HepG2 (cell line): ENCODE results near the gene CAB39. TPM values are rescaled to one million over a fixed set of nuclear protein-coding genes. Genes with fewer than 3 reads are reported as not detected.

Source experiments
- BCL6 ChIP-seq: IDR thresholded peaks from 2 replicates; pipeline ENCODE4 v1.6.1; 2016; ENCODE audit warnings: missing genetic modification reagents, missing compliant biosample characterization
- DR1 ChIP-seq: sonication (generic); formaldehyde crosslinking; IDR thresholded peaks from 2 replicates; pipeline ENCODE4 v1.8.0; 2021; ENCODE audit warnings: mild to moderate bottlenecking, missing genetic modification reagents, inconsistent platforms
- GLI4 ChIP-seq: sonication (generic); formaldehyde crosslinking; IDR thresholded peaks from 2 replicates; pipeline ENCODE4 v1.5.1; 2020; ENCODE audit warnings: missing genetic modification reagents, mild to moderate bottlenecking, moderate library complexity, borderline replicate concordance
- SIN3B ChIP-seq: fragments of 150-350 bp; IDR thresholded peaks from 2 replicates; pipeline ENCODE4 v1.6.1; 2014; ENCODE audit warnings: low read length
- ZNF124 ChIP-seq: sonication (generic); formaldehyde crosslinking; IDR thresholded peaks from 2 replicates; pipeline ENCODE4 v1.4.0; 2020; ENCODE audit warnings: missing genetic modification reagents
- ZNF260 ChIP-seq: sonication (generic); formaldehyde crosslinking; IDR thresholded peaks from 2 replicates; pipeline ENCODE4 v1.4.0; 2020; ENCODE audit warnings: missing genetic modification reagents, low read depth, mild to moderate bottlenecking, borderline replicate concordance
- ZNF510 ChIP-seq: sonication (generic); formaldehyde crosslinking; IDR thresholded peaks from 2 replicates; pipeline ENCODE4 v1.4.0; 2020; ENCODE audit warnings: low read depth, mild to moderate bottlenecking, missing genetic modification reagents
- ZNF546 ChIP-seq: sonication (generic); formaldehyde crosslinking; conservative IDR thresholded peaks from 2 replicates; pipeline ENCODE4 v1.8.1; 2023; ENCODE audit warnings: mild to moderate bottlenecking, missing genetic modification reagents
- ZNF878 ChIP-seq: sonication (generic); formaldehyde crosslinking; IDR thresholded peaks from 2 replicates; pipeline ENCODE4 v1.8.1; 2023; ENCODE audit warnings: mild to moderate bottlenecking, missing genetic modification reagents, moderate library complexity
- polyA plus RNA-seq, 8 experiments: library from polyadenylated mRNA; depleted of rRNA in 3 of 8; stranded (reverse) in 7 of 8; unstranded in 1 of 8; fragments of >200 nt; fragmentation: Illumina TruSeq in 4 of 8; extraction: Trizol in 4 of 8; gene quantifications; 2 replicates each; pipeline versions ENCODE4 v1.2.1 to v1.2.3, GENCODE V29; 2011 to 2016; ENCODE audit warnings: low read depth in 4 of 8, missing spikeins in 1 of 8, mixed read lengths in 1 of 8; ENCODE audit not compliant: insufficient read depth in 1 of 8
- total RNA-seq, 5 experiments: library from RNA; depleted of rRNA; stranded (reverse); fragments of >200 nt; fragmentation: Illumina TruSeq; extraction: Trizol; gene quantifications; 2 replicates each; pipeline ENCODE4 v1.2.3, GENCODE V29; 2016; ENCODE audit warnings: low read depth in 1 of 5
- TF ChIP-seq, protein P1 (sequence below): sonication (generic); formaldehyde crosslinking; IDR thresholded peaks from 2 replicates; pipeline ENCODE4 v1.4.0; 2020; ENCODE audit warnings: missing genetic modification reagents
- TF ChIP-seq, protein P2 (sequence below): sonication (generic); formaldehyde crosslinking; IDR thresholded peaks from 2 replicates; pipeline ENCODE4 v1.8.1; 2023; ENCODE audit warnings: mild to moderate bottlenecking, missing genetic modification reagents, borderline replicate concordance
- TF ChIP-seq, protein P3 (sequence below): sonication (generic); formaldehyde crosslinking; IDR thresholded peaks from 2 replicates; pipeline ENCODE4 v1.4.0; 2020; ENCODE audit warnings: mild to moderate bottlenecking, missing genetic modification reagents, borderline replicate concordance
- TF ChIP-seq, protein P4 (sequence below): sonication (generic); formaldehyde crosslinking; IDR thresholded peaks from 2 replicates; pipeline ENCODE4 v1.4.0; 2020; ENCODE audit warnings: mild to moderate bottlenecking, missing genetic modification reagents

The CAB39 gene
- total and polyA plus RNA-seq, 2 of the 13 experiments (the other 11 are each of a cell fraction or from before 2014, with no cell fraction given), result 19.3 to 45.3 TPM

DNA sequence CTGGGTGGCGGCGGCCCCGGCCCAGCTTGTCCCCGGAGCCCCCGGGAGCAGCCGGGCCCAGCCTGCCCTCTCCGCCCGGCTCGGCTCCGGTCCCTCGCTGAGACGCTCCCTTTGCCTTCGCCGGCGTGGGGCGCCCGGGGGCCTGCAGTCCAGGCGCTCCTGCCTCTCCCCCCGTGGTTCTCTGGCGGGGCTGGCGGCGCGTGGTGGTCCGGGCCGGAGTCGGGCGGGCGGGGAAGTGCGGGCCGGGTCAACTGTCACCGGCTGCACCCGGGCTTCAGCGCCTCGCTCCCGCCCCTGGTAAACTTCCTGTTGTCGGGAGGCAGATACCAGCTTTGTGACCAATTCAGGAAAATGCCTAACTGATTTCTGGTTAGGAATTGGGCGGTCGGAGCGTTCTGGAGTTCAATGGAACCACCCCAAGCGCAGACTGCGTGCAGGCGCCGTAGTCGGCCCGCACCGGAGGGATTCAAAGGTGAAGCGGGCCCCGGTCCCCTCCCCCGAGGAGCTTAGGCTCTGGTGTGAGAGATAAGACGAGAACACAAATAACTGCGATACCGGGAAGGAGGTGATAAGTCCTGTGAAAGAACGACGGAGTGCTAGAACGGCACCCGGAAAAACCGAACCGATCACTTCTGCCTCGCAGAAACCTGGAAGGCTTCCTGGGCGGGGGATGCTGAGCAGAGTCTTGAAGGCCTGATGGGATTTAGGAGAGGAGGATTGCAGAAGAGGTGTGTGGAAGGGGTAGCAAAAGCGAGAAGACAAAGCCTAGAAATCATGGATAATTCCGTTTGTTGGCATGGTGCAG is 891 bp downstream of the CAB39 start (continued):
- TF ChIP-seq, protein P1, sequence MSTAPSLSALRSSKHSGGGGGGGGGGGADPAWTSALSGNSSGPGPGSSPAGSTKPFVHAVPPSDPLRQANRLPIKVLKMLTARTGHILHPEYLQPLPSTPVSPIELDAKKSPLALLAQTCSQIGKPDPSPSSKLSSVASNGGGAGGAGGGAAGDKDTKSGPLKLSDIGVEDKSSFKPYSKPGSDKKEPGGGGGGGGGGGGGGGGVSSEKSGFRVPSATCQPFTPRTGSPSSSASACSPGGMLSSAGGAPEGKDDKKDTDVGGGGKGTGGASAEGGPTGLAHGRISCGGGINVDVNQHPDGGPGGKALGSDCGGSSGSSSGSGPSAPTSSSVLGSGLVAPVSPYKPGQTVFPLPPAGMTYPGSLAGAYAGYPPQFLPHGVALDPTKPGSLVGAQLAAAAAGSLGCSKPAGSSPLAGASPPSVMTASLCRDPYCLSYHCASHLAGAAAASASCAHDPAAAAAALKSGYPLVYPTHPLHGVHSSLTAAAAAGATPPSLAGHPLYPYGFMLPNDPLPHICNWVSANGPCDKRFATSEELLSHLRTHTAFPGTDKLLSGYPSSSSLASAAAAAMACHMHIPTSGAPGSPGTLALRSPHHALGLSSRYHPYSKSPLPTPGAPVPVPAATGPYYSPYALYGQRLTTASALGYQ (CRISPR knock-in tag), result no peak
- 0 out of 2 replicates have a peak, but pooled peaks have one; percentile 19 for TF ChIP-seq ZNF546 (CRISPR knock-in tag)
- no peak for TF ChIP-seq ZNF124 (CRISPR knock-in tag)
- TF ChIP-seq, protein P2, sequence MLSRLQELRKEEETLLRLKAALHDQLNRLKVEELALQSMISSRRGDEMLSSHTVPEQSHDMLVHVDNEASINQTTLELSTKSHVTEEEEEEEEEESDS (CRISPR knock-in tag), result no peak
- peak; percentile 53; the same call in 1 of the 2 replicates for TF ChIP-seq DR1 (CRISPR knock-in tag)
- TF ChIP-seq, protein P3, sequence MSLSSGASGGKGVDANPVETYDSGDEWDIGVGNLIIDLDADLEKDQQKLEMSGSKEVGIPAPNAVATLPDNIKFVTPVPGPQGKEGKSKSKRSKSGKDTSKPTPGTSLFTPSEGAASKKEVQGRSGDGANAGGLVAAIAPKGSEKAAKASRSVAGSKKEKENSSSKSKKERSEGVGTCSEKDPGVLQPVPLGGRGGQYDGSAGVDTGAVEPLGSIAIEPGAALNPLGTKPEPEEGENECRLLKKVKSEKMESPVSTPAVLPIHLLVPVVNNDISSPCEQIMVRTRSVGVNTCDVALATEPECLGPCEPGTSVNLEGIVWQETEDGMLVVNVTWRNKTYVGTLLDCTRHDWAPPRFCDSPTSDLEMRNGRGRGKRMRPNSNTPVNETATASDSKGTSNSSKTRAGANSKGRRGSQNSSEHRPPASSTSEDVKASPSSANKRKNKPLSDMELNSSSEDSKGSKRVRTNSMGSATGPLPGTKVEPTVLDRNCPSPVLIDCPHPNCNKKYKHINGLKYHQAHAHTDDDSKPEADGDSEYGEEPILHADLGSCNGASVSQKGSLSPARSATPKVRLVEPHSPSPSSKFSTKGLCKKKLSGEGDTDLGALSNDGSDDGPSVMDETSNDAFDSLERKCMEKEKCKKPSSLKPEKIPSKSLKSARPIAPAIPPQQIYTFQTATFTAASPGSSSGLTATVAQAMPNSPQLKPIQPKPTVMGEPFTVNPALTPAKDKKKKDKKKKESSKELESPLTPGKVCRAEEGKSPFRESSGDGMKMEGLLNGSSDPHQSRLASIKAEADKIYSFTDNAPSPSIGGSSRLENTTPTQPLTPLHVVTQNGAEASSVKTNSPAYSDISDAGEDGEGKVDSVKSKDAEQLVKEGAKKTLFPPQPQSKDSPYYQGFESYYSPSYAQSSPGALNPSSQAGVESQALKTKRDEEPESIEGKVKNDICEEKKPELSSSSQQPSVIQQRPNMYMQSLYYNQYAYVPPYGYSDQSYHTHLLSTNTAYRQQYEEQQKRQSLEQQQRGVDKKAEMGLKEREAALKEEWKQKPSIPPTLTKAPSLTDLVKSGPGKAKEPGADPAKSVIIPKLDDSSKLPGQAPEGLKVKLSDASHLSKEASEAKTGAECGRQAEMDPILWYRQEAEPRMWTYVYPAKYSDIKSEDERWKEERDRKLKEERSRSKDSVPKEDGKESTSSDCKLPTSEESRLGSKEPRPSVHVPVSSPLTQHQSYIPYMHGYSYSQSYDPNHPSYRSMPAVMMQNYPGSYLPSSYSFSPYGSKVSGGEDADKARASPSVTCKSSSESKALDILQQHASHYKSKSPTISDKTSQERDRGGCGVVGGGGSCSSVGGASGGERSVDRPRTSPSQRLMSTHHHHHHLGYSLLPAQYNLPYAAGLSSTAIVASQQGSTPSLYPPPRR (CRISPR knock-in tag), result no peak
- TF ChIP-seq ZNF260 (CRISPR knock-in tag), result no peak
- no peak for TF ChIP-seq GLI4 (CRISPR knock-in tag)
- TF ChIP-seq BCL6 (CRISPR knock-in tag), result no peak
- TF ChIP-seq, protein P4, sequence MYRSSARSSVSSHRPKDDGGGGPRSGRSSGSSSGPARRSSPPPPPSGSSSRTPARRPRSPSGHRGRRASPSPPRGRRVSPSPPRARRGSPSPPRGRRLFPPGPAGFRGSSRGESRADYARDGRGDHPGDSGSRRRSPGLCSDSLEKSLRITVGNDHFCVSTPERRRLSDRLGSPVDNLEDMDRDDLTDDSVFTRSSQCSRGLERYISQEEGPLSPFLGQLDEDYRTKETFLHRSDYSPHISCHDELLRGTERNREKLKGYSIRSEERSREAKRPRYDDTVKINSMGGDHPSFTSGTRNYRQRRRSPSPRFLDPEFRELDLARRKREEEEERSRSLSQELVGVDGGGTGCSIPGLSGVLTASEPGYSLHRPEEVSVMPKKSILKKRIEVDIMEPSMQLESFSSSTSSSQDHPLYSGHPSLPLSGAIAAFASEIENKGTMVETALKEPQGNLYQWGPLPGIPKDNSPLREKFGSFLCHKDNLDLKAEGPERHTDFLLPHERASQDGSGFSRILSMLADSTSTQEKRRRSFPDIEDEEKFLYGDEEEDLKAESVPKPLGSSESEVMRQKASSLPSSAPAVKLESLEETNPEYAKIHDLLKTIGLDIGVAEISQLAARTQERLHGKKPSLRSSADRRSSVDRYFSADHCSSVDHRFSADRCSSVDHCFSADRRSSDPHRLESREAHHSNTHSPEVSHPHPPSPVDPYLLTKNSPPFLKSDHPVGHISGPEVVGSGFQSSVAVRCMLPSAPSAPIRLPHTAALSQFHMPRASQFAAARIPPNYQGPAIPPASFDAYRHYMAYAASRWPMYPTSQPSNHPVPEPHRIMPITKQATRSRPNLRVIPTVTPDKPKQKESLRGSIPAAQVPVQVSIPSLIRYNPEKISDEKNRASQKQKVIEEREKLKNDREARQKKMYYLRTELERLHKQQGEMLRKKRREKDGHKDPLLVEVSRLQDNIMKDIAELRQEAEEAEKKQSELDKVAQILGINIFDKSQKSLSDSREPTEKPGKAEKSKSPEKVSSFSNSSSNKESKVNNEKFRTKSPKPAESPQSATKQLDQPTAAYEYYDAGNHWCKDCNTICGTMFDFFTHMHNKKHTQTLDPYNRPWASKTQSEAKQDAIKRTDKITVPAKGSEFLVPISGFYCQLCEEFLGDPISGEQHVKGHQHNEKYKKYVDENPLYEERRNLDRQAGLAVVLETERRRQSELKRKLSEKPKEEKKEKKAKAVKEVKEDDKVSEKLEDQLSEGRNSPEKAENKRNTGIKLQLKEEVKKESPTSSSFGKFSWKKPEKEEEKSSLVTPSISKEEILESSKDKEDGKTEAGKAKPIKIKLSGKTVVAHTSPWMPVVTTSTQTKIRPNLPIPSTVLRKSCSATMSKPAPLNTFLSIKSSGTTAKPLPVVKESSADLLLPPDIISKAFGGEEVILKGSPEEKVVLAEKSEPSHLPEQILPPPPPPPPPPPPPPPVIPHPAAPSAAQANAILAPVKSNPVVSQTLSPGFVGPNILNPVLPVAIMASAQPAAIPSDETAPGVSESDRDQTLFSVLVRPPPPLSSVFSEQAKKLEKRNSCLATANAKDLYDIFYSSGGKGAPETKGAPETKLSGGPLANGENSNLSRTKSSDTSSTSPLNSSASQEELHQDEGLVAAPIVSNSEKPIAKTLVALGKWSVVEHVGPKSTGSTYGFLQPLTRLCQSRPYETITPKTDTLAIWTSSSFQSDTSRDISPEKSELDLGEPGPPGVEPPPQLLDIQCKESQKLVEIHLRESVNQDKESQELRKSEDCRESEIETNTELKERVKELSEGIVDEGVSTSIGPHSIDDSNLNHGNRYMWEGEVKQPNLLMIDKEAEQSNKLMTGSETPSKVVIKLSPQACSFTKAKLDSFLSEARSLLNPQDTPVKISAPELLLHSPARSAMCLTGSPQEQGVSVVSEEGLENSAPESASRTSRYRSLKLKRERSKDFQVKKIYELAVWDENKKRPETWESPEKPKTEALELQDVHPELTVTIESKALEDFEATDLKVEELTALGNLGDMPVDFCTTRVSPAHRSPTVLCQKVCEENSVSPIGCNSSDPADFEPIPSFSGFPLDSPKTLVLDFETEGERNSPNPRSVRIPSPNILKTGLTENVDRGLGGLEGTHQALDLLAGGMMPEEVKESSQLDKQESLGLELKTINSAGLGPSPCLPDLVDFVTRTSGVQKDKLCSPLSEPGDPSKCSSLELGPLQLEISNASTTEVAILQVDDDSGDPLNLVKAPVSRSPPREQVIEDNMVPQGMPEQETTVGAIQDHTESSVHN (CRISPR knock-in tag), result no peak; the same call in 1 of the 2 replicates
- no peak for TF ChIP-seq ZNF878 (CRISPR knock-in tag)
- TF ChIP-seq SIN3B, result no peak
- TF ChIP-seq ZNF510 (CRISPR knock-in tag), result no peak
